ENCODE measurements around the gene GDPD2. TPM values are rescaled to one million over a fixed set of nuclear protein-coding genes. Genes with fewer than 3 reads are reported as not detected.

The GDPD2 gene
- total RNA-seq, 6 experiments from 2014 or later: not detected

DNA sequence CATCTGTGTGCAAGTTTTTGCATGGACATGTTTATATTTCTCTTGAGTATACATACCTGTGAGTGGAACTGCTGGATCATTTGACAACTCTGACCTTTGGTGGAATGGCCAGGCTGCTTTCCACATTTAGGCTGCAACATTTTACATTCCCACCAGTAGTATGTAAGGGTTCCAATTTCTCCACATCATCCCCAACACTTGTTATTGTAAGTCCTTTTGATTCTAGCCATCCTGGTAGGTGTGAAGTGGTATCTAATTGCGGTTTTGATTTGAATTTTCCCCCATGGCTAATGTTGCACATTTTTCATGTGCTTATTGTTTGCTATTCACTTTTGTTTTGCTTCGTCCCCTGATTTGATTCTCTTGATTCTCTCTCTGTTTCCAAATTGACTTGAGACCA is 37.9 kb downstream of the GDPD2 start:
- 71% methylated on average over 2 of the region's 2 CpGs for WGBS (ENCODE audit: insufficient coverage, low coverage, low lambda C conversion rate, missing lambda C conversion rate)

DNA sequence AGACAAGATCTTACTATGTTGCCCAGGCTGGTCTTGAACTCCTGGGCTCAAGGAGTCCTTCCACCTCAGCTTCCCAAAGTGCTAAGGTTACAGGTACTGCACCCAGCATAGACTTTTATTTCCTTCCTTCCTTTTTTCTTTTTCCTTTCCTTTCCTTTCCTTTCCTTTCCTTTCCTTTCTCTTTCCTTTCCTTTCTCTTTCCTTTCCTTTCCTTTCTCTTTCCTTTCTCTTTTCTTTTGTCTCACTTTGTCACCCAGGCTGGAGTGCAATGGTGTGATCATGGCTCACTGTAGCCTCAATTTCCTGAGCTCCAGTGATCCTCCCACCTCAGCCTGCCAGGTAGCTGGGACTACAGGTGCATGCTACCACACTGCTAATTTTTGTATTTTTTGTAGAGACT is 40.9 kb downstream of the GDPD2 start:
- Histone ChIP-seq H3K27ac (no peak overlapping the region), H3K4me3 (no peak overlapping the region), H3K9me3 (no peaks in the 10 kb centered on the region), H3K4me1 (no peaks in the 10 kb centered on the region), H3K27me3 (no peaks in the 10 kb centered on the region), H3K36me3 (no peaks in the 10 kb centered on the region)
- no peak for DNase-seq
- TF ChIP-seq POLR2A (IDR thresholded peaks at IDR 0.05): no peak
- TF ChIP-seq, protein P1, sequence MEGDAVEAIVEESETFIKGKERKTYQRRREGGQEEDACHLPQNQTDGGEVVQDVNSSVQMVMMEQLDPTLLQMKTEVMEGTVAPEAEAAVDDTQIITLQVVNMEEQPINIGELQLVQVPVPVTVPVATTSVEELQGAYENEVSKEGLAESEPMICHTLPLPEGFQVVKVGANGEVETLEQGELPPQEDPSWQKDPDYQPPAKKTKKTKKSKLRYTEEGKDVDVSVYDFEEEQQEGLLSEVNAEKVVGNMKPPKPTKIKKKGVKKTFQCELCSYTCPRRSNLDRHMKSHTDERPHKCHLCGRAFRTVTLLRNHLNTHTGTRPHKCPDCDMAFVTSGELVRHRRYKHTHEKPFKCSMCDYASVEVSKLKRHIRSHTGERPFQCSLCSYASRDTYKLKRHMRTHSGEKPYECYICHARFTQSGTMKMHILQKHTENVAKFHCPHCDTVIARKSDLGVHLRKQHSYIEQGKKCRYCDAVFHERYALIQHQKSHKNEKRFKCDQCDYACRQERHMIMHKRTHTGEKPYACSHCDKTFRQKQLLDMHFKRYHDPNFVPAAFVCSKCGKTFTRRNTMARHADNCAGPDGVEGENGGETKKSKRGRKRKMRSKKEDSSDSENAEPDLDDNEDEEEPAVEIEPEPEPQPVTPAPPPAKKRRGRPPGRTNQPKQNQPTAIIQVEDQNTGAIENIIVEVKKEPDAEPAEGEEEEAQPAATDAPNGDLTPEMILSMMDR (IDR thresholded peaks at IDR 0.05): no peak
- intact Hi-C loops (cut with DNase I): no loop called here
- no peak for ATAC-seq

More for the DNA sequence above, 37.9 kb downstream of the GDPD2 start:
- H3K27me3 ChIP-seq: no peaks in the 10 kb centered on the region
- H3K36me3 ChIP-seq: no peaks in the 10 kb centered on the region
- no peak for TF ChIP-seq POLR2A (IDR thresholded peaks at IDR 0.05)
- TF ChIP-seq, protein P1 (IDR thresholded peaks at IDR 0.05): no peak
- no peak overlapping the region for H3K27ac ChIP-seq
- H3K9me3 ChIP-seq: no peaks in the 10 kb centered on the region
- H3K4me1 ChIP-seq: no peaks in the 10 kb centered on the region
- no peak overlapping the region for H3K4me3 ChIP-seq
- DNase-seq (no peak), ATAC-seq (no peak)
- intact Hi-C loops (cut with DNase I): no loop called here

DNA sequence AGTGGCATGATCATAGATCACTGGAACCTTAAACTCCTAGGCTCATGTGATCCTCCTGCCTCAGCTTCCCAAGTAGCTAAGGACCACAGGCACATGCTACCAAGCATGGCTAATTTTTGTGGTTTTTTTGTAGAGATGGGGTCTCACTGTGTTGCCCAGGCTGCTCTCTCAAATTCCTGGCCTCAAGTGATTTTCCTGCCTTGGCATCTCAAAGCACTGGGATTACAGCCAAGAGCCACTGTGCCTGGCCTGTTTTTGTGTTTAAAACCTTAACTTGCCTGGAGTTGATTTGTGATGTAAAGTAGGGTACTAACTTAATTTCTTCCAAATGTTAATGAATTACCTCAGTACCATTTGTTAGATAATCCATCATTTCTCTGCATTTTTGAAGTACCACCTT is 43.9 kb downstream of the GDPD2 start:
- TF ChIP-seq POLR2A (IDR thresholded peaks at IDR 0.05): no peak
- TF ChIP-seq, protein P1 (IDR thresholded peaks at IDR 0.05): no peak
- DNase-seq: no peak
- H3K27ac ChIP-seq: no peak overlapping the region

DNA sequence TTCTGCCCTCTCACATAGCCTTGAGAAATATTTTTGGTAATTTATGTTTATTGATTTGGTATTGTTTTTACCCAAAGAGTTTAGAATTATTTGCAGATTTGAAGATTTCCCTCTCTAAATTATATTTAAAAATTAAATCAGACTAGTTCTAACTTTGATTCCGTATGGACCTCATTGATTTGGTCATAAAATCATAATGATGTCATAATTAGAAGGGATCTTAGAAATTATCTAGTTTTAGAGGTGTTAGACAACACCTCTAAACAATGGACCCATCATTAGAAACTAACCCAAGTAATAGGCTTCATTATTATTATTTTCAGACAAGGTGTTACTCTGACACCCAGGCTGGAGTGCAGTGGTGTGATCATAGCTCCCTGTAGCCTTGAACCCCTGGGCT is 45.6 kb downstream of the GDPD2 start:
- Histone ChIP-seq H3K27me3 (no peaks in the 10 kb centered on the region), H3K4me3 (no peak overlapping the region), H3K27ac (no peak overlapping the region), H3K9me3 (no peaks in the 10 kb centered on the region), H3K36me3 (no peaks in the 10 kb centered on the region), H3K4me1 (no peaks in the 10 kb centered on the region)
- intact Hi-C loops (cut with DNase I): no loop called here
- DNase-seq (no peak), ATAC-seq (no peak)
- WGBS (ENCODE audit: insufficient coverage, low coverage, low lambda C conversion rate, missing lambda C conversion rate): 50% methylated on average over 1 of the region's 1 CpG
- no peak for TF ChIP-seq POLR2A (IDR thresholded peaks at IDR 0.05)
- TF ChIP-seq, protein P1 (IDR thresholded peaks at IDR 0.05): no peak

More for the DNA sequence above, 43.9 kb downstream of the GDPD2 start:
- Histone ChIP-seq H3K4me3 (no peak overlapping the region), H3K36me3 (no peaks in the 10 kb centered on the region), H3K9me3 (no peaks in the 10 kb centered on the region), H3K4me1 (no peaks in the 10 kb centered on the region), H3K27me3 (no peaks in the 10 kb centered on the region)
- ATAC-seq: no peak
- intact Hi-C loops (cut with DNase I): no loop called here

DNA sequence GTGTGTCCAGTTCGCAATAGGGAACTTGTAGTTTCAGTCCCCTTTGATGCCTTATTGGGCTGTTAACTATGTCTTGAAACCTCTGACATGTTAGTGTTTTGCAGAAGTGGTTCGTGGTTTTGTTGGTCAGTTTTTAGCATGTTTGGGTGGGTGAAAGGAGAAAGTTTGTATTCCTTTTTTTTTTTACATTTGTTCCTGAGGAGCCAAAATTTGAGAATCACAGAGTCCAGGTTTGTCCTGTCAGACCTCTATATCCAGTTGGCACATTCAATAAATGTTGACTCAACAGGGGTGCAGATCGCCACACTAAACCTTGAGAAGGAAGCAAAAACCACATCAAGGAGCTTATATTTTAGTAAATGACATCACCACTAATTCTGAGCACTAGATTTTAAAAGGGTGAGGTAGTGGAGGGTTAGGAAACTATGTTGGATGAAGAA is 47.8 kb downstream of the GDPD2 start:
- intact Hi-C loops (cut with DNase I): no loop called here
- ATAC-seq: no peak

More for the DNA sequence above, 47.8 kb downstream of the GDPD2 start:
- Histone ChIP-seq H3K27me3 (no peaks in the 10 kb centered on the region), H3K27ac (no peak overlapping the region), H3K36me3 (no peaks in the 10 kb centered on the region), H3K4me1 (no peaks in the 10 kb centered on the region), H3K4me3 (no peak overlapping the region), H3K9me3 (no peaks in the 10 kb centered on the region)
- no peak for DNase-seq
- WGBS (ENCODE audit: insufficient coverage, low coverage, low lambda C conversion rate, missing lambda C conversion rate): 35% methylated on average over 3 of the region's 3 CpGs
- no peak for TF ChIP-seq POLR2A (IDR thresholded peaks at IDR 0.05)
- TF ChIP-seq, protein P1 (IDR thresholded peaks at IDR 0.05): no peak

Data from right lobe of liver (tissue), 6 donors.